HG03354 (cell line): Measurements from ENCODE around the gene PSEN1.
A peak's percentile ranks its signal among the peaks of the same experiment; 100 is the strongest.

ENCODE experiments used
- ATAC-seq: cut with Tn5 transposase; IDR thresholded peaks from one replicate; pipeline ENCODE4 v1.9.1; 2021; ENCODE audit warnings: mild to moderate bottlenecking; ENCODE audit not compliant: unreplicated experiment, poor library complexity, severe bottlenecking

PSEN1 gene

GRCh38 chr14:73237219-73237785, 101.0 kb downstream of the PSEN1 start, which contains the start of gene PAPLN:
TSS of gene PAPLN (plus strand) at chr14:73237506. CDS start at chr14:73239779, 2,273 bp downstream.
- ATAC-seq, result no peak

GRCh38 chr14:73237786-73238423, 101.6 kb downstream of the PSEN1 start:
- no peak for ATAC-seq

- no peak for ATAC-seq
Measured at GRCh38 chr14:73238424-73238852, 102.1 kb downstream of the PSEN1 start.

GRCh38 chr14:73238941-73239340, 102.6 kb downstream of the PSEN1 start:
- no peak for ATAC-seq

DNA sequence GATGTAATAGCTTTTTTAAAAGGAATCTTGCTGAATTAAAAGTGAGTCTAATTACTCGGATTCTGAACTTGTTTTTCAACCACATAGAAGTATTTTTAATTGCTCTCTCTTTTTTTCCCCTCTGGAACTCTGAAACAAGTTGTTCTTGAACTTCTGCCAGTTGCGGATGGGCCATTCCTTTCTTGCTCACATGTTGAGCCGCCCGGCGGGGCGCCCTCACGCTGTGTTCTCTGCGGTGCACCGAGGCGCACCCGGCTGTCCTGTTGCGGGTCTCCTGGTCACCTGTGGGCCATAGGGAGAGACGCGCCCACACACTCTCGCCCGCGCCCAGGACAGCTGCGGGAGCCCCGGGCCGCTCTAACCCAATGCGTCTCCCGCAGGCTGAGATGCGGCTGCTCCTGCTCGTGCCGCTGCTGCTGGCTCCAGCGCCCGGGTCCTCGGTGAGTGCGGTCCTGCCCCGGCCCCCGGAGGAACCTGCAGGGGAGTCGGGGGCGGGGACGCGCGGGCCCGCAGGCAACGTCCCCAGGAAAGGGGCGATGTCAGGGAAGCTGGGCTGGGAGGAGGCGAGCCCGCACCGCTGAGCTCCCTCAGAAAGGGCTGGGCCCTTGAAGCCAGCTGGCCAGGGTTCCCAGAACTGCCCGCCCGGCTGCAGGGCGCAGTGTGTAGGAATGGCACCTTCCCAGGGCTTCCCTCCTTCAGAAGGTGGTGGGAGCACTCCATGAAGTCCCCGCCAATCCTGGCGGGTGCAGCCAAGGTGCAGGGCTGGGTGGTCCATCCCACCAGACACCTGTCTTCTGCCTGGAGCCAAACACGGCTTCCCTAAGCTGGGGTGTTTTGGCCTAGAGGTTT, 103.3 kb downstream of the PSEN1 start:
- no peak for ATAC-seq

- no peak for ATAC-seq
Measured at GRCh38 chr14:73240816-73241480, 104.6 kb downstream of the PSEN1 start.

GRCh38 chr14:73241481-73242165, 105.3 kb downstream of the PSEN1 start:
- no peak for ATAC-seq

DNA sequence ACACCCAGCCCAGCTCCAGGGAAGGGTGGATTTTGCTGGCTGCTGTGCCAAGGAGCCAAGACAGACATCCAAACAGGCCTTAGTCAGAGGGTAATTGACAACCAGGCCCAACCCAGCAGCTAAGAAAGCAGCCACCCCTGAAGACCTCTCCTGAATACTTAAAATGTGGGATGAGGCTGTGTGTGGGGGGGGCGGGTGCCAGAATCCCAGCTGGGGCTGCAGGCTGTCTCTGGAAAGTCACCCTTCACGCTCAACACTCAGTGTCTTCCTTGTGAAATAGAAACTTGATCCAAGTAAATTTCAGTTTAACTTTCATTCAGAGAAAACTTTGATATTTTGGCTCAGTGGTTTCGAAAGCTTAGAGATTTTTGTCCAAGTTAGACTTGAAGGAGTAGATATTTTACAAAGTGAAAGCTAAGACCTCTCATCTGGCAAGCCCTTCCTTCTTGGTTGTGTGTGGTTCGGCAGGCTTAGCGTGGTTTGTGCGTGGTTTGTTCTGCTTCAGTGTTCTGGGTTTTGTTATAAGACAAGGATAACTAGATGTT, 106.1 kb downstream of the PSEN1 start:
- no peak for ATAC-seq

DNA sequence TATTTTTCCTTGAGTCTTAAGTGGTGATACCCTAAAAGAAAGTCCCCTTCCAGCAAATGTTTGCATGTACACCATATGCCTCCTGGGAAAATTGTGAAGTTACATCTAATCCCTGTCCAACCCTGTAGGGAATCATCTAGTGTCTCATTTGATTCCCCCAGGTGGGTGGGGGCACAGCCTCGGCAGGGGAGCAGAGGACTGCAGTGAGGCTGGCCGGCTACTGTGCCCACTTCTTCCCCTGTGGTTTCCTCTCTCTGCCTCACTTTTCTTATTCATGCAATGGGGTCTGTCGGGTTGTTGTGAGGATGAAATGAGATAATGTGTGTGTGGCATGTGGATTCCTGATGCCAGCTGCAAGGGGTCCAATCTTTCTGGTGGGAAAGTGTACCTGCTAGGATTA, 107.0 kb downstream of the PSEN1 start:
- no peak for ATAC-seq

DNA sequence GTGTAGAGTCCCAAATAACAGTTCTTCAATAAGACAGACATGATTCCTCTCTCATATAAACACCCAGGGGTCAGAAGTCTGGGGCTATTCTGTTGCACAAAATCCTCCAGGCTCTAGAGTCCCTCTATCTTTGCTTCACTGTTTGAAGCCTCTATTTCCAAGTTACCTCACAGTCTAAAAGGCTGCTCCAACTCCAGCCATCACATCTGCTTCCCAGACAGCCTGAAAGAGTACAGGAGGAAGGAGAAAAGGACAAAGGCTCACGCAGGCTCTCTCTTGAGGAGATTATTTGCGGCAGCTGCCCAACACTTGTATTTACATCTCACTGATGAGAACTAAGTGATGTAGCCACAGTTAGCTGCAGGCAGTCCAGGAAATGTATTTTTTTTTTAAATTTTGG, 107.4 kb downstream of the PSEN1 start:
- ATAC-seq, result no peak

GRCh38 chr14:73244541-73245290, 108.4 kb downstream of the PSEN1 start:
- no peak for ATAC-seq

DNA sequence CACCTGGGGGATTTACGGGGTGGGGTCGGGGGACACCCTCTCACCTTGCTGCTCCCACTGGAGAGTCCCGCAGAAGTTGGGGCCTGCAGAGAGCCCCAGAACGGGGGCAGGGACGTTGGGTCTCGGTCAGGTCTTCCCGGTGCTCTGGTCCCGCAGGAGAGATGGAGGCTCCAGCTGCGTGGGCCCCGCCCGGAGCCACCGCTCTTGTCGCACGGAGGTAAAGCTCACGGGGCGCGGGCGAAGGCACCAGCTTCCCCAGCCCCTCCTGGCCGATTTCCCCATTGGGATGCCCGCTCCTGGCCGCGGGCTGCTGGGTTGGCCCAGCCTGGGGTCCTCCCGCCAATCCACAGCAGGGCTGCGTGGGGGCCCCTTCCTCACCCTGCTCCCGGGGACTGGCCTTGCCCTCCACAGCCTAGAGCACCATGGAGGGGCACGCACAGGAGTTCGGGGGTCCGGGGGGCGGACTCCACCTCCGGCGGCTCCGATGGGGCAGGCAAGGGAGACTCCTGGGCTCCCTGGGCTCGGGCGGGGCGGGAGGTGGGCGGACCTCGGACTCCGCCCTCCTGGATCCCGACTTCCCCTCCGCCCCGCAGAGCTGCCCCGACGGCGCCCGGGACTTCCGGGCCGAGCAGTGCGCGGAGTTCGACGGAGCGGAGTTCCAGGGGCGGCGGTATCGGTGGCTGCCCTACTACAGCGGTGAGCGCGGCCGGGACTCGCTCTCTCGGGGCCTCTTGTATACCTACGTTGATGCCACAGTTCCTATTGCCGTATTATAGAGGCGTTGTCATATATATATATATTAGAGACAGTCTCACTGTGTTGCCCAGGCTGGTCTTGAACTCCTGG, 109.4 kb downstream of the PSEN1 start:
- ATAC-seq, result peak; percentile 65

- no peak for ATAC-seq
Measured at GRCh38 chr14:73246387-73247150, 110.3 kb downstream of the PSEN1 start.

GRCh38 chr14:73248108-73248868, 112.0 kb downstream of the PSEN1 start:
- peak; percentile 45 for ATAC-seq

GRCh38 chr14:73249108-73249507, 112.8 kb downstream of the PSEN1 start:
- ATAC-seq, result no peak

GRCh38 chr14:73249564-73250316, 113.4 kb downstream of the PSEN1 start:
- ATAC-seq, result no peak
